Endothelial cell (in vitro differentiated cells): ENCODE measurements around the gene FDX2. TPM values are rescaled to one million over a fixed set of nuclear protein-coding genes. Genes with fewer than 3 reads are reported as not detected.
A peak's percentile ranks its signal among the peaks of the same experiment; 100 is the strongest.

Experiments used
- DNase-seq: peaks from one replicate; pipeline ENCODE4 v3.0.0; 2021; ENCODE audit warnings: low spot score
- H3K27ac Mint-ChIP-seq: one replicate; pipeline ENCODE4 v1.8.0; 2021; ENCODE audit warnings: mixed read lengths, inconsistent platforms; ENCODE audit not compliant: unreplicated experiment
- H3K27me3 Mint-ChIP-seq: one replicate; pipeline ENCODE4 v1.8.0; 2021; ENCODE audit warnings: mild to moderate bottlenecking, moderate library complexity, mixed read lengths, inconsistent platforms; ENCODE audit not compliant: unreplicated experiment
- H3K36me3 Mint-ChIP-seq: one replicate; pipeline ENCODE4 v1.8.0; 2021; ENCODE audit warnings: mild to moderate bottlenecking, low read depth, mixed read lengths, inconsistent platforms; ENCODE audit not compliant: unreplicated experiment
- H3K4me1 Mint-ChIP-seq: one replicate; pipeline ENCODE4 v1.8.0; 2021; ENCODE audit warnings: mild to moderate bottlenecking, mixed read lengths, inconsistent platforms; ENCODE audit not compliant: unreplicated experiment
- H3K4me3 Mint-ChIP-seq: one replicate; pipeline ENCODE4 v1.8.0; 2021; ENCODE audit warnings: mild to moderate bottlenecking, mixed read lengths, inconsistent platforms; ENCODE audit not compliant: unreplicated experiment
- H3K9me3 Mint-ChIP-seq: one replicate; pipeline ENCODE4 v1.8.0; 2021; ENCODE audit warnings: mixed read lengths, inconsistent platforms; ENCODE audit not compliant: unreplicated experiment
- CTCF ChIP-seq: fragments of 200-600 bp; sonication (generic); IDR thresholded peaks from one replicate; pipeline ENCODE4 v1.5.0; 2021; ENCODE audit warnings: antibody characterized with exemption; ENCODE audit not compliant: unreplicated experiment
- total RNA-seq: library from RNA; stranded (reverse); fragmentation: NEBNext Ultra II Directional; extraction: Animal tissue kit (Norgen Biotek cat#: 25700); gene quantifications from one replicate; pipeline ENCODE4 v1.2.1, GENCODE V29; 2021; ENCODE audit not compliant: unreplicated experiment

FDX2 gene
- total RNA-seq, 1 donor from 2014 or later, result 18.9 TPM

GRCh38 chr19:10266706-10267105 lies 49.1 kb downstream of the FDX2 start:
- TF ChIP-seq CTCF, result no peak
- H3K9me3 Mint-ChIP-seq, result no peaks in the 10 kb centered on the region
- H3K27me3 Mint-ChIP-seq, result peaks cover 15% of the 10 kb centered on the region
- H3K27ac Mint-ChIP-seq, result peak overlapping the region; percentile 78
- H3K36me3 Mint-ChIP-seq, result peaks cover under 1% of the 10 kb centered on the region
- peak overlapping the region; percentile 27 for H3K4me3 Mint-ChIP-seq
- no peak for DNase-seq
- peaks cover 14% of the 10 kb centered on the region for H3K4me1 Mint-ChIP-seq

GRCh38 chr19:10262771-10263170 lies 53.0 kb downstream of the FDX2 start:
- no peak for DNase-seq
- Mint-ChIP-seq H3K27me3 (peaks cover 6% of the 10 kb centered on the region), H3K27ac (no peak overlapping the region), H3K36me3 (peaks cover 6% of the 10 kb centered on the region), H3K4me1 (peaks cover under 1% of the 10 kb centered on the region), H3K9me3 (no peaks in the 10 kb centered on the region), H3K4me3 (no peak overlapping the region)
- no peak for TF ChIP-seq CTCF

GRCh38 chr19:10260141-10260584 lies 55.7 kb downstream of the FDX2 start:
- H3K9me3 Mint-ChIP-seq, result no peaks in the 10 kb centered on the region
- H3K27me3 Mint-ChIP-seq, result peaks cover 9% of the 10 kb centered on the region
- no peak for TF ChIP-seq CTCF
- no peak overlapping the region for H3K27ac Mint-ChIP-seq
- peaks cover 22% of the 10 kb centered on the region for H3K36me3 Mint-ChIP-seq
- no peak overlapping the region for H3K4me3 Mint-ChIP-seq
- DNase-seq, result no peak
- no peaks in the 10 kb centered on the region for H3K4me1 Mint-ChIP-seq

Other genes with a start within 250 kb of the FDX2 start
- 9.2 TPM for gene SHFL, start 229.7 kb downstream of the FDX2 start, total RNA-seq
- 0.36 TPM for gene ANGPTL6, start 213.3 kb downstream of the FDX2 start, total RNA-seq
- 39.6 TPM for gene PPAN, start 209.7 kb downstream of the FDX2 start, total RNA-seq
- gene P2RY11, start 204.3 kb downstream of the FDX2 start, total RNA-seq, result 16.3 TPM
- 286 TPM for gene EIF3G, start 196.1 kb downstream of the FDX2 start, total RNA-seq
- gene DNMT1, start 121.1 kb downstream of the FDX2 start, total RNA-seq, result 119 TPM
- 9.3 TPM for gene S1PR2, start 84.7 kb downstream of the FDX2 start, total RNA-seq
- 51.3 TPM for gene MRPL4, start 63.8 kb downstream of the FDX2 start, total RNA-seq
- gene ICAM1, start 44.9 kb downstream of the FDX2 start, total RNA-seq, result 7.2 TPM
- 0.36 TPM for gene ICAM4, start 29.1 kb downstream of the FDX2 start, total RNA-seq
- gene ICAM5, start 26.1 kb downstream of the FDX2 start, total RNA-seq, result not detected
- gene ZGLP1, start 6.2 kb downstream of the FDX2 start, total RNA-seq, result 8.2 TPM
- 46.1 TPM for gene RAVER1, start 17.5 kb upstream of the FDX2 start, total RNA-seq
- gene ICAM3, start 23.6 kb upstream of the FDX2 start, total RNA-seq, result 24.9 TPM
- 143 TPM for gene TYK2, start 64.6 kb upstream of the FDX2 start, total RNA-seq
- 386 TPM for gene CDC37, start 87.5 kb upstream of the FDX2 start, total RNA-seq
- gene PDE4A, start 104.5 kb upstream of the FDX2 start, total RNA-seq, result 0.46 TPM
- 56.4 TPM for gene KEAP1, start 187.3 kb upstream of the FDX2 start, total RNA-seq
- gene S1PR5, start 201.4 kb upstream of the FDX2 start, total RNA-seq, result not detected
- gene ATG4D, start 227.9 kb upstream of the FDX2 start, total RNA-seq, result 11.8 TPM
- 25.2 TPM for gene KRI1, start 250.0 kb upstream of the FDX2 start, total RNA-seq